Adipose tissue (tissue), 3 donors: Measurements from ENCODE around the gene KANSL1L. TPM values are rescaled to one million over a fixed set of nuclear protein-coding genes. Genes with fewer than 3 reads are reported as not detected.

Experiments used
- H3K27ac ChIP-seq: one replicate; pipeline ENCODE4 v1.5.1; 2013; ENCODE audit warnings: low read depth, low read length
- WGBS, 3 donors: extraction: QIAGEN DNeasy Blood & Tissue Kit; methylation state at CpG; one replicate each; pipeline ENCODE4 v1.1.7; 2013; 5-methylcytosine and 5-hydroxymethylcytosine counted together
- polyA plus RNA-seq, 3 donors: library from polyadenylated mRNA; stranded (reverse); fragments of 200-250 nt; gene quantifications; one replicate each; pipeline ENCODE4 v1.2.3, GENCODE V29; 2013
- donor health status: healthy with polysubstance abuse.
- donor health status: Bipolar disorder and iron deficiency.
- donor health status: healthy.

KANSL1L gene
- polyA plus RNA-seq, 3 donors = 5.3 to 7.1 (median 6.2) TPM

DNA sequence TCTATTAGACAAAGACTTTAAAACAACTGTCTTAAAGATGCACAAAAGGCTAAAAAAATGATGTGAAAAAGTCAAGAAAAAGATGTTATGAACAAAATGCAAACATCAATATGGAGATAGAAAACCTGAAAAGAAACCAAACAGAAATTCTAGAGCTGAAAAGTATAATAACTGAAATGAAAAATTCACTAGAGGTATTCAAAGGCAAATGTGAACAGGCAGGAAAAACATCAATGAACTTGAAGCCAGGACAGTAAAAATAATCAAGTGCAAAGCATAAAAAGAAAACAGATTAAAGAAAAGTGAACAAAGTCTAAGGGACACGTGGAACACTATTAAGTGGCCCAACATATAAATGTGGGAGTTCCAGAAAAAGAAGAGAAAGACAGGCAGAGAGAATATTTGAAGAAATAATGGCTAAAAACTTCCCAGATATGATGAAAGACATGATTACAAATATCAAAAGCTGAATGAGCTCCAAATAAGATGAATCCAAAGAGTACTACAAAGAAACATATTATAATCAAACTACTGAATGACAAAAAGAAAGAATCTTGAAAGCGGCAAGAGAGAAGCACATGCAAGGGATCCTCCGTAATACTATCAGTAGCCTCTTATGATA lies 57.5 kb downstream of the KANSL1L start:
- 94 to 98% (median 95%) methylated on average over 3 of the region's 3 CpGs for WGBS, 3 donors
- H3K27ac ChIP-seq = no peak overlapping the region

DNA sequence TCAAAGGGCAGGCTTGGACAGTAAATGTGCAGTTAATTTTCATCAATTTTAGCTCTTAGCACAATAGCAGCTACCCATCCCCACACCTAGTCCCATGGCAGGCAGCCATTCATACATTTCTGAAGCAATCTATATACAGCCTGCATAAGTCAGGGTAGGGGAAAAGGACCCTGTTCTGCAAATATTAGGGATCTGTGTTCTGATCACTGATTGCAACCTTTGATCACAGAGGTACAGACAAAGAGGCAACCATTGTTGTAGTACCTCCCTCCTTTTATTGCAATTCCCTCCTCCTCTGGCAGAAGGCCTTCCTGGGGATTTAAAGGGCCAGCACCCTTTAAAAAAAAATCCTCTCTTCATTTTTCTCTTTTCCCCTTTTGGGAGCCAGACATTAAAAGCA lies 58.3 kb downstream of the KANSL1L start:
- H3K27ac ChIP-seq = no peak overlapping the region

DNA sequence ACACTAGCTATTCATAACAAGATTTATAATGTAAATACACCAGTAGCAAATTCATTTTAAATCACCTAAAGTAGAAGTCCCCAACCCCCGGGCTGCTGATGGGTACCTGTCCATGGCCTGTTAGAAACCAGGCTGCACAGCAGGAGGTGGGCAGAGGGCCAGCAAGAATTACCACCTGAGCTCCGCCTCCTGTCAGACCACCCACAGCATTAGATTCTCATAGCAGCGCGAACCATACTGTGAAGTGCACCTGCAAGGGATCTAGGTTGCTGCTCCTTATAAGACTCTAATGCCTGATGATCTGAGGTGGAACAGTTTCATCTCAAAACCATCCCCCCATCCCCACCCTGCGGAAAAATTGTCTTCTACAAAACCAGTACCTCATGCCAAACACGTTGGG lies 71.3 kb downstream of the KANSL1L start:
- whole genome bisulfite sequencing, 3 donors = 82 to 91% (median 86%) methylated on average over 6 of the region's 6 CpGs
- H3K27ac ChIP-seq = no peak overlapping the region

- H3K27ac ChIP-seq = no peak overlapping the region
These were observed 76.4 kb downstream of the KANSL1L start for GRCh38 chr2:210094787-210095186.

DNA sequence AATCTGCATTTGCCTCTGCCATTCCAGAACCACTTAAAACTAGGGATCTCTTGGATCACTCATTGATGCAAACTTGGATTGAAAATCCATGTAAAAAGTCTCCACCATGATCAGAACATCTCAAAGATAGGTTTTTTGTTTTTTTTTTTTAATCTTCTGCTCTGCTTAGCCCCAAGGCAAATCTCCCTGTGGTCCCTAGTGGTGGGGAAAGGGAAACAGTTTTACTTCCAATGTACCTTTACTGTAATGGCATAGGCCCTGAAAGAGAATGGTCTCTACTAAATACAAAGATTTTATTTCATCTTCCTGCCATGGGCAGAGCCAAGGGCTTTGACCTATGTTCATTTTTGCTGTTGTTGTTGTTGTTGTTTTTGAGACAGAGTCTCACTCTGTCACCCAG lies 78.4 kb downstream of the KANSL1L start:
- no peak overlapping the region for H3K27ac ChIP-seq

DNA sequence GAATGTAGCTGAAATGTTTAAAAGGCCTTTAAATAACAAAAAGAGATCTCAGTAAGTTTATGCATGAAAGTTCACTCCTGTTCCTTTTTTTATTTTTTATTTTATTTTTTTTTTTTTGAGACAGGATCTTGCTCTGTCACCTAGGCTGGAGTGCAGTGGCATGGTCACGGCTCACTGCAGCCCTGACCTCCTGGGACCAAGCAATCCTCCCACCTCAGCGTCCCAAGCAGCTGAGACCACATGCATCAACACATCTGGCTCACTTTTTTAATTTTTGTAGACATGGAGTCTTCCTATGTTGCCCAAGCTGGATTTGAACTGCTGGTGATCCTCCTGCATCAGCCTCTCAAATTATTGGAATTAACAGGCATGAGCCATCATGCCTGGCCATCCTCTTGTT lies 84.3 kb downstream of the KANSL1L start:
- H3K27ac ChIP-seq = no peak overlapping the region
- WGBS, 3 donors = 41 to 44% (median 42%) methylated on average over 2 of the region's 2 CpGs

GRCh38 chr2:210086292-210086691 lies 84.9 kb downstream of the KANSL1L start:
- WGBS, 3 donors = 21 to 82% (median 78%) methylated on average over 1 of the region's 1 CpG
- no peak overlapping the region for H3K27ac ChIP-seq

DNA sequence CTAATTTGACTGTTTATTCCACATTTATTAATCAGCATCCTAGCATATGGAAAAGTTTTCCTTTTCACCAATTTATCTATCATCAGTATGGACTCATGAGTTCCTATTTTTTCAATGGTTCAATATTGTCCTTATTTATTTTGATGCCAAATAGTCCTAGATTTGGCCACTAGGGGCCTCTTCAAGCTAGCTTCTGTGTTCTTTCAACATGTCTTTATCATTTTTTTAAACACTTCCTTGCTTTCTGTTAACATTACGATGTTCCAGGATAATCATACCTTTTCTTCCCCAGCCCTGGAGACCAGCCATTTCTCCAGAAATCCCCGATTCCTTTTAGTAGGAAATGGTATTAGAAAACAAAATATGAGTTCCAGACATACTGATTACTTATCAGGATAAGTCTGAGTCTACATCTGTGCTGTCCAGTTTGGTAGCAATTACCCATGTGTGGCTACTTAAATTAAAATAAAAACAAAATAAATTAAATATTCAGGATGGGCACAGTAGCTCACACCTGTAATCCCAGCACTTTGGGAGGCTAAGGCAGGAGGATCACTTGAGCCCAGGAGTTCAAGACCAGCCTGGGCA lies 98.2 kb downstream of the KANSL1L start:
- 7 to 11% (median 11%) methylated on average over 2 of the region's 2 CpGs for WGBS, 3 donors

DNA sequence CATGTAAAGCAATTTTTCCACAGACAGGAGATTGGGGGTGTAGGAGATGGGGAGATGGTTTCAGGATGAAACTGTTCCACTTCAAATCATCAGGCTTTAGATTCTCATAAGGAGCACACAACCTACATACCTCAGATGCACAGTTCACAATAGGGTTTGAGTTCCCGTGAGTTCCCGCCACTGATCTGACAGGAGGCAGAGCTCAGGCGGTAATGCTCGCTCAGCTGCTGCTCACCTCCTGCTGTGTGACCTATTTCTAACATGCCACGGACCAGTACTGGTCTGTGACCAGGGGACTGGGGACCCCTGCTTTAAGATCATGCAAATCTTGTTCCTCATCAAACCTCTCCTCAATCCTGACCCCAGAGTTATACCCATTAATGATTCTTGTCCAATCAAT lies 98.7 kb downstream of the KANSL1L start:
- no peak overlapping the region for H3K27ac ChIP-seq
- 88 to 90% (median 90%) methylated on average over 5 of the region's 5 CpGs for WGBS, 3 donors

More for the DNA sequence above, 98.2 kb downstream of the KANSL1L start:
- H3K27ac ChIP-seq = no peak overlapping the region

GRCh38 chr2:210063306-210063705 lies 107.9 kb downstream of the KANSL1L start:
- H3K27ac ChIP-seq = no peak overlapping the region
- WGBS, 3 donors = 92 to 100% (median 95%) methylated on average over 2 of the region's 2 CpGs

GRCh38 chr2:210055825-210056224 lies 115.4 kb downstream of the KANSL1L start:
- 95 to 100% (median 96%) methylated on average over 3 of the region's 3 CpGs for WGBS, 3 donors

GRCh38 chr2:210054696-210055095 lies 116.5 kb downstream of the KANSL1L start:
- H3K27ac ChIP-seq = no peak overlapping the region
- 91 to 100% (median 97%) methylated on average over 1 of the region's 1 CpG for WGBS, 3 donors

More at GRCh38 chr2:210055825-210056224, 115.4 kb downstream of the KANSL1L start:
- no peak overlapping the region for H3K27ac ChIP-seq

GRCh38 chr2:210050885-210051284 lies 120.3 kb downstream of the KANSL1L start:
- no peak overlapping the region for H3K27ac ChIP-seq
- WGBS, 3 donors = 94 to 100% (median 98%) methylated on average over 1 of the region's 1 CpG

DNA sequence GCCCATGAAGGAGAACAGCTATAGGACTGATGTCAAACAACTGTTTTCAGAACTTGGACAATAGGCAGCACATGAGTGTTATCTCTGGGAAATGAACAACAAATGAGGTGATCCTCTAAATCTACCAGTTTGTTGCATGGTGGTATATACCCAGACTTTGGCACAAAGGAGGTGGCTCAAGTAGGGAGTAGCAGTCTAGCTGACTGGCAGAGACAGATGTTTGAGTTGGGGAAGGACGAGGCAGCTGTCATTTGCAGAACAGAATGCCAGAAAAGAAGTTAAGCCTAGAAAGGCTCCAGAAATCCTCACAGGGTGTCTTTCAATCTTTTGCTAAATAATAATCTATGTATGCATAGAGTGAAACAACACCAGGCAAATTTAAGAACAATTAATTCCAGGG lies 121.4 kb downstream of the KANSL1L start:
- WGBS, 3 donors = 82 to 92% (median 91%) methylated on average over 1 of the region's 1 CpG
- H3K27ac ChIP-seq = no peak overlapping the region

DNA sequence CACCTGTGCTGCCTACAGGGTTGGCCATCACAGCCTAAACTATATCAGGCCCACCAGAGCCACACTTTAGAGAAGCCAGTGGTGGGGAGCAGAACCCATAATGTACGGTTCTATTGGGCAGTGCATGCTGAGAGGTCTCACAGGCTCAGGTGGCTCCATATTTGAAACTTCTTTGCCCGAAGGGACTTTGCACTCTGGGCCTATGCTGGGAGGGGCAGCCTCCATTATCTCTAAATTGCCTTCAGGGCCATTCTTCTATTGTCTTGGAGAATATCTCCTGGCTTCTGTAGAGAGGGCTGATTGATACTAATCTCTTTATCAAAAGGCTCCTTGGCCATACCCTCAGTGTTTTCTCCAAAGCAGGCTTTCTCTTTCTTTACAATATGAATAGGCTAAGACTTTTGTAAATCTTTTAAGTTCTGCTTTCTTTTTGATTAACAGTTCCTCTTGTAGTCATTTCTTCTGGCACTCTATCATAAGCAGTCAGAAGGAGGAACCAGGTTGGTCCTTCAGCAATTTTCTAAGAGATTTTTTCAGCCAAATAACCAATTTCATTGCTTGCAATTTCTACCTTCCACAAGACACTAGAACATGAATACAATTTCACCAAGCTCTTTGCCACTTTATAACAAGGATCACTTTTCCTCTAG lies 124.2 kb downstream of the KANSL1L start:
- WGBS, 3 donors = 95 to 98% (median 97%) methylated on average over 2 of the region's 2 CpGs
- H3K27ac ChIP-seq = no peak overlapping the region

GRCh38 chr2:210038078-210038477 lies 133.1 kb downstream of the KANSL1L start:
- no peak overlapping the region for H3K27ac ChIP-seq
- 74 to 96% (median 92%) methylated on average over 3 of the region's 3 CpGs for WGBS, 3 donors

DNA sequence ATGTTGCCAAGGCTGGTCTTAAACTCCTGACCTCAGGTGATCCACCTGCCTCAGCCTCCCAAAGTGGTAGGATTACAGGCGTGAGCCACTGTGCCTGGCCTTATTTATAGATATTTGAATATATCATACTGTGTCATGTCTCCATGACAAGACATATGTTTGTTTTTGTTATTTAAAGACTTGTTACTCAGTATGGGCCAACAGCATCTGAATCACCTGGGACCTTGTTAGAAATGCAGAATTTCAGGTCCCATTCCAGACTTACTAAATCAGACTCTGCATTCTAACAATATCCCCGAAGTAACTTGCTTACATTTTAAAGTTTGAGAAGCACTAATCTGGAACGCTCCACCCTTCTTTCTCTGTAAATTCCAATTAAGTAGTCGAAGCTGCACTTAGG lies 135.5 kb downstream of the KANSL1L start:
- 96 to 99% (median 96%) methylated on average over 4 of the region's 4 CpGs for WGBS, 3 donors
- no peak overlapping the region for H3K27ac ChIP-seq

GRCh38 chr2:210034087-210034683 lies 137.0 kb downstream of the KANSL1L start:
- 62 to 85% (median 81%) methylated on average over 2 of the region's 2 CpGs for WGBS, 3 donors
- H3K27ac ChIP-seq = no peak overlapping the region

GRCh38 chr2:210028178-210028577 lies 143.0 kb downstream of the KANSL1L start:
- H3K27ac ChIP-seq = no peak overlapping the region
- 75 to 95% (median 87%) methylated on average over 2 of the region's 2 CpGs for WGBS, 3 donors

DNA sequence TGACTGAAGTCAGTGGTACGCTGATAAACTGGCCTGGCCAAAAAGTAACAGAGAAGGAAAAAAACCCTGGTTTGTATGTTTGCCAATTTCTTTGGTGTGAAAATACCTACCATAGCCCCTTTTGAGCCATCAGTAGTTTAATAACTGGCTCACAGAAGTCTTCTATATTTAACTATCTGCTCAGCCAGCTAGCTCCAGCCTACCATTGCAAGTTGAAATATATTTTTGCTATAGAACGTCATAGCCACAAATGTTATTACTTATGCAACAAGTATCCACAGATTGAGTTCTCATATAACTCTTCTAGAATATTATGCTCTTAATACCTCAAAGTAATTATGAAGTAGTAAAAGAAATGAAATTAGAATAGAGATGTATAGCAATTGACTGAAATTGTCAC lies 143.6 kb downstream of the KANSL1L start:
- 91 to 95% (median 93%) methylated on average over 2 of the region's 2 CpGs for WGBS, 3 donors
- H3K27ac ChIP-seq = no peak overlapping the region
